Liver (tissue), 3 donors: Measurements from ENCODE around the gene RCAN2.

ENCODE experiments used
- CTCF ChIP-seq: fragments of 150-350 bp; IDR thresholded peaks from 2 replicates; pipeline ENCODE4 v1.5.1; 2017; ENCODE audit warnings: improper control_type of control experiment, low read depth, low read length; ENCODE audit not compliant: missing input control
- GABPA ChIP-seq, 2 donors: IDR thresholded peaks in 1 of 2; conservative IDR thresholded peaks in 1 of 2; 2 replicates each; pipeline ENCODE4 v1.6.1; 2016; ENCODE audit warnings: antibody characterized with exemption in 2 of 2, mild to moderate bottlenecking in 1 of 2, moderate library complexity in 1 of 2
- HNF4A ChIP-seq, 2 donors: conservative IDR thresholded peaks; 2 replicates each; pipeline ENCODE4 v1.6.1; 2016; ENCODE audit warnings: antibody characterized with exemption in 2 of 2, mild to moderate bottlenecking in 2 of 2
- JUND ChIP-seq, 2 donors: IDR thresholded peaks; 2 replicates each; pipeline ENCODE4 v1.6.1; 2016; ENCODE audit warnings: antibody characterized with exemption in 2 of 2
- RAD21 ChIP-seq, 2 donors: IDR thresholded peaks; 2 replicates each; pipeline ENCODE4 v1.6.1; 2016; ENCODE audit warnings: antibody characterized with exemption in 2 of 2, mild to moderate bottlenecking in 2 of 2
- REST ChIP-seq: IDR thresholded peaks from 2 replicates; pipeline ENCODE4 v1.6.1; 2016; ENCODE audit warnings: antibody characterized with exemption, mild to moderate bottlenecking
- YY1 ChIP-seq: IDR thresholded peaks from 2 replicates; pipeline ENCODE4 v1.6.1; 2016; ENCODE audit warnings: antibody characterized with exemption, mild to moderate bottlenecking
- TF ChIP-seq, protein P1 (sequence below): IDR thresholded peaks from 2 replicates; pipeline ENCODE4 v1.6.1; 2016; ENCODE audit warnings: antibody characterized with exemption
- donor health status: healthy.
- donor health status: healthy.

GRCh38 chr6:46509981-46510510, 18.8 kb upstream of the RCAN2 start:
- TF ChIP-seq, protein P1, sequence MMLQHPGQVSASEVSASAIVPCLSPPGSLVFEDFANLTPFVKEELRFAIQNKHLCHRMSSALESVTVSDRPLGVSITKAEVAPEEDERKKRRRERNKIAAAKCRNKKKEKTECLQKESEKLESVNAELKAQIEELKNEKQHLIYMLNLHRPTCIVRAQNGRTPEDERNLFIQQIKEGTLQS = no peak
- no peak for TF ChIP-seq YY1
- TF ChIP-seq HNF4A (conservative IDR thresholded peaks at IDR 0.05) = no peak
- TF ChIP-seq RAD21 (IDR thresholded peaks at IDR 0.05) = no peak
- TF ChIP-seq JUND (IDR thresholded peaks at IDR 0.05) = no peak
- no peak for TF ChIP-seq CTCF
- no peak for TF ChIP-seq REST
- TF ChIP-seq GABPA (IDR thresholded peaks at IDR 0.05 in 1 of 2, conservative IDR thresholded peaks at IDR 0.05 in 1 of 2) = no peak
